Uterus (tissue), 4 donors: ENCODE results near the gene AKAP11. TPM values are rescaled to one million over a fixed set of nuclear protein-coding genes. Genes with fewer than 3 reads are reported as not detected.

Experiments
- DNase-seq, 2 donors: peaks; one replicate each; pipeline ENCODE4 v3.0.0-alpha.2; 2019 to 2020
- H3K27ac ChIP-seq, 2 donors: fragments of 200-600 bp; sonication (generic); 1 replicate in 1 of 2; 2 replicates in 1 of 2; pipeline ENCODE4 v1.5.1; 2016 to 2018
- H3K27me3 ChIP-seq, 2 donors: fragments of 200-600 bp; sonication (generic); one replicate each; pipeline ENCODE4 v1.5.1; 2018 to 2019; ENCODE audit warnings: control low read depth in 1 of 2
- H3K36me3 ChIP-seq, 2 donors: fragments of 200-600 bp; sonication (generic); one replicate each; pipeline ENCODE4 v1.5.1; 2019; ENCODE audit warnings: control low read depth in 1 of 2
- H3K4me1 ChIP-seq, 2 donors: fragments of 200-600 bp; sonication (generic); one replicate each; pipeline ENCODE4 v1.5.1; 2018 to 2019; ENCODE audit warnings: control low read depth in 1 of 2
- H3K4me3 ChIP-seq, 2 donors: fragments of 200-600 bp; sonication (generic); 1 replicate in 1 of 2; 2 replicates in 1 of 2; pipeline ENCODE4 v1.5.1; 2018 to 2019; ENCODE audit warnings: mild to moderate bottlenecking in 1 of 2
- H3K9me3 ChIP-seq, 2 donors: fragments of 200-600 bp; sonication (generic); one replicate each; pipeline ENCODE4 v1.5.1; 2019; ENCODE audit warnings: control low read depth in 1 of 2
- CTCF ChIP-seq, 4 experiments: fragments of 200-600 bp in 2 of 4; fragments of 450-650 bp in 2 of 4; sonication (generic) in 2 of 4; IDR thresholded peaks; one replicate each; pipeline ENCODE4 v1.5.1; 2016 to 2019; ENCODE audit warnings: antibody characterized with exemption in 4 of 4, mild to moderate bottlenecking in 2 of 4, moderate library complexity in 1 of 4
- POLR2A ChIP-seq, 2 donors: fragments of 450-650 bp; IDR thresholded peaks; one replicate each; pipeline ENCODE4 v1.6.1; 2016; ENCODE audit warnings: antibody characterized with exemption in 2 of 2, mild to moderate bottlenecking in 1 of 2, moderate library complexity in 1 of 2
- intact Hi-C: fragments of 100-400 bp; cut with DNase I; formaldehyde crosslinking; loops from one replicate; pipeline ENCODE4 v1.15.1; 2023; ENCODE audit warnings: low total_unique reads
- total RNA-seq, 4 donors: library from RNA; depleted of rRNA in 3 of 4; stranded (reverse); fragments of >200 nt in 3 of 4; gene quantifications; one replicate each; pipeline versions ENCODE4 v1.1.0 to v1.2.4, GENCODE V29; 2014 to 2023
- donor health status: DM: yes; HTN: yes; CAD: no.

The AKAP11 gene
- total RNA-seq, 4 donors from 2014 or later: 30.0 to 60.7 (median 45.9) TPM

GRCh38 chr13:42229287-42229686, 42.7 kb upstream of the AKAP11 start:
- TF ChIP-seq POLR2A (IDR thresholded peaks at IDR 0.05) (no peak), CTCF (IDR thresholded peaks at IDR 0.05) (no peak)
- H3K9me3 ChIP-seq: no peaks in the 10 kb centered on the region
- H3K4me3 ChIP-seq: no peak overlapping the region
- intact Hi-C loops: no loop called here
- DNase-seq: no peak
- H3K27ac ChIP-seq: no peak overlapping the region
- no peaks in the 10 kb centered on the region for H3K4me1 ChIP-seq
- no peaks in the 10 kb centered on the region for H3K36me3 ChIP-seq
- H3K27me3 ChIP-seq: no peaks in the 10 kb centered on the region

- no peak for DNase-seq
- H3K4me3 ChIP-seq: no peak overlapping the region
- no peaks in the 10 kb centered on the region for H3K9me3 ChIP-seq
- no peaks in the 10 kb centered on the region for H3K27me3 ChIP-seq
- TF ChIP-seq CTCF (IDR thresholded peaks at IDR 0.05) (no peak), POLR2A (IDR thresholded peaks at IDR 0.05) (no peak)
- no peaks in the 10 kb centered on the region for H3K4me1 ChIP-seq
- intact Hi-C loops: no loop called here
- H3K36me3 ChIP-seq: no peaks in the 10 kb centered on the region
- no peak overlapping the region for H3K27ac ChIP-seq
Observed at GRCh38 chr13:42232671-42233070, 39.3 kb upstream of the AKAP11 start.

- no peak for TF ChIP-seq CTCF (IDR thresholded peaks at IDR 0.05)
- no peak for TF ChIP-seq POLR2A (IDR thresholded peaks at IDR 0.05)
- Histone ChIP-seq H3K27ac (no peak overlapping the region), H3K27me3 (no peaks in the 10 kb centered on the region), H3K4me3 (no peak overlapping the region), H3K9me3 (no peaks in the 10 kb centered on the region), H3K36me3 (no peaks in the 10 kb centered on the region), H3K4me1 (no peaks in the 10 kb centered on the region)
- no peak for DNase-seq
- intact Hi-C loops: no loop called here
Observed at GRCh38 chr13:42233726-42234125, 38.2 kb upstream of the AKAP11 start.

- intact Hi-C loops: no loop called here
- no peaks in the 10 kb centered on the region for H3K27me3 ChIP-seq
- no peaks in the 10 kb centered on the region for H3K9me3 ChIP-seq
- TF ChIP-seq POLR2A (IDR thresholded peaks at IDR 0.05) (no peak), CTCF (IDR thresholded peaks at IDR 0.05) (no peak)
- no peak overlapping the region for H3K27ac ChIP-seq
- H3K4me1 ChIP-seq: no peaks in the 10 kb centered on the region
- no peaks in the 10 kb centered on the region for H3K36me3 ChIP-seq
- DNase-seq: no peak
- no peak overlapping the region for H3K4me3 ChIP-seq
Observed at GRCh38 chr13:42239161-42239560, 32.8 kb upstream of the AKAP11 start.

- H3K9me3 ChIP-seq: no peaks in the 10 kb centered on the region
- TF ChIP-seq POLR2A (IDR thresholded peaks at IDR 0.05) (no peak), CTCF (IDR thresholded peaks at IDR 0.05) (no peak)
- intact Hi-C loops: no loop called here
Observed at GRCh38 chr13:42239644-42240043, 32.3 kb upstream of the AKAP11 start.

More at GRCh38 chr13:42239644-42240043, 32.3 kb upstream of the AKAP11 start:
- no peak overlapping the region for H3K27ac ChIP-seq
- no peaks in the 10 kb centered on the region for H3K36me3 ChIP-seq
- H3K4me3 ChIP-seq: no peak overlapping the region
- H3K27me3 ChIP-seq: no peaks in the 10 kb centered on the region
- no peaks in the 10 kb centered on the region for H3K4me1 ChIP-seq
- no peak for DNase-seq
